ENCODE results near the gene VPS35L.
A peak's percentile ranks its signal among the peaks of the same experiment; 100 is the strongest.
"Not testable (repeated sequence)": the region's sequence is repeated elsewhere in the genome, so short reads cannot be mapped to it uniquely, and the experiment has no call there.

The VPS35L gene

GRCh38 chr16:19532601-19533000 lies 22.9 kb upstream of the VPS35L start:
- DNase-seq (ENCODE audit: low spot score): no peak

- no peak for DNase-seq (ENCODE audit: low spot score)
These were observed 15.1 kb upstream of the VPS35L start for GRCh38 chr16:19540241-19540970.

- DNase-seq (ENCODE audit: low spot score): no peak
These were observed 13.2 kb upstream of the VPS35L start for GRCh38 chr16:19542138-19542821.

GRCh38 chr16:19543278-19543996 lies 12.1 kb upstream of the VPS35L start:
- DNase-seq (ENCODE audit: low spot score): not testable (repeated sequence)

- DNase-seq (ENCODE audit: low spot score): no peak
These were observed 7.4 kb upstream of the VPS35L start for GRCh38 chr16:19548144-19548543.

GRCh38 chr16:19549673-19550072 lies 5.8 kb upstream of the VPS35L start:
- DNase-seq (ENCODE audit: low spot score): no peak

GRCh38 chr16:19555938-19556771 lies 652 bp downstream of the VPS35L start:
- DNase-seq (ENCODE audit: low spot score): peak; percentile 22

- DNase-seq (ENCODE audit: low spot score): peak; percentile 35
These were observed 3.9 kb downstream of the VPS35L start for GRCh38 chr16:19559242-19559910.

GRCh38 chr16:19560078-19560477 lies 4.6 kb downstream of the VPS35L start:
- DNase-seq (ENCODE audit: low spot score): no peak

GRCh38 chr16:19563377-19563776 lies 7.9 kb downstream of the VPS35L start:
- DNase-seq (ENCODE audit: low spot score): no peak

GRCh38 chr16:19566362-19566761 lies 10.9 kb downstream of the VPS35L start:
- no peak for DNase-seq (ENCODE audit: low spot score)

- no peak for DNase-seq (ENCODE audit: low spot score)
These were observed 12.1 kb downstream of the VPS35L start for GRCh38 chr16:19567560-19567959.

GRCh38 chr16:19573997-19574396 lies 18.5 kb downstream of the VPS35L start:
- DNase-seq (ENCODE audit: low spot score): no peak

- no peak for DNase-seq (ENCODE audit: low spot score)
These were observed 19.1 kb downstream of the VPS35L start for GRCh38 chr16:19574615-19575014.

GRCh38 chr16:19578378-19578971 lies 23.0 kb downstream of the VPS35L start:
- no peak for DNase-seq (ENCODE audit: low spot score)

- no peak for DNase-seq (ENCODE audit: low spot score)
These were observed 26.7 kb downstream of the VPS35L start for GRCh38 chr16:19582050-19582831.

GRCh38 chr16:19583665-19584300 lies 28.3 kb downstream of the VPS35L start:
- peak; percentile 19 for DNase-seq (ENCODE audit: low spot score)

GRCh38 chr16:19588661-19589060 lies 33.2 kb downstream of the VPS35L start:
- DNase-seq (ENCODE audit: low spot score): no peak

GRCh38 chr16:19589106-19589505 lies 33.6 kb downstream of the VPS35L start:
- DNase-seq (ENCODE audit: low spot score): no peak
